ENCODE measurements around the gene IGFBP2. TPM values are rescaled to one million over a fixed set of nuclear protein-coding genes. Genes with fewer than 3 reads are reported as not detected.

Gene IGFBP2
- total RNA-seq, 1 donor from 2014 or later = 42.6 TPM

- DNase-seq (ENCODE audit: low read depth) = no peak
Measured at GRCh38 chr2:216701544-216701943, 68.3 kb downstream of the IGFBP2 start.

- no peak for DNase-seq (ENCODE audit: low read depth)
Measured at GRCh38 chr2:216702756-216703155, 69.5 kb downstream of the IGFBP2 start.

GRCh38 chr2:216710551-216711301 is 77.5 kb downstream of the IGFBP2 start:
- DNase-seq (ENCODE audit: low read depth) = no peak

- DNase-seq (ENCODE audit: low read depth) = no peak
Measured at GRCh38 chr2:216711348-216711747, 78.1 kb downstream of the IGFBP2 start.

GRCh38 chr2:216713691-216714336 is 80.6 kb downstream of the IGFBP2 start:
- peak; percentile 96 for DNase-seq (ENCODE audit: low read depth)

Other genes starting within 250 kb of the IGFBP2 start
- 17.9 and 25.5 TPM in 2 replicates for gene SMARCAL1, start 220.9 kb upstream of the IGFBP2 start, total RNA-seq
- 749 and 1,158 TPM in 2 replicates for gene RPL37A, start 134.6 kb upstream of the IGFBP2 start, total RNA-seq
- 8.9 and 229 TPM in 2 replicates for gene IGFBP5, start 62.1 kb downstream of the IGFBP2 start, total RNA-seq
- not detected in 2 replicates for gene TNP1, start 226.6 kb downstream of the IGFBP2 start, total RNA-seq

All from renal cortical epithelial cell (primary cell).